GM10266 (cell line): ENCODE results near the gene C1orf52.

ENCODE experiments used
- DNase-seq: peaks from one replicate; pipeline ENCODE4 v3.0.0; 2012; ENCODE audit errors: extremely low spot score
- TF ChIP-seq, protein P1 (sequence below): IDR thresholded peaks from 2 replicates; pipeline ENCODE4 v1.5.1; 2012; ENCODE audit warnings: mild to moderate bottlenecking, low read depth; ENCODE audit not compliant: control insufficient read depth, insufficient read depth; ENCODE audit errors: missing control alignments

Gene C1orf52

DNA sequence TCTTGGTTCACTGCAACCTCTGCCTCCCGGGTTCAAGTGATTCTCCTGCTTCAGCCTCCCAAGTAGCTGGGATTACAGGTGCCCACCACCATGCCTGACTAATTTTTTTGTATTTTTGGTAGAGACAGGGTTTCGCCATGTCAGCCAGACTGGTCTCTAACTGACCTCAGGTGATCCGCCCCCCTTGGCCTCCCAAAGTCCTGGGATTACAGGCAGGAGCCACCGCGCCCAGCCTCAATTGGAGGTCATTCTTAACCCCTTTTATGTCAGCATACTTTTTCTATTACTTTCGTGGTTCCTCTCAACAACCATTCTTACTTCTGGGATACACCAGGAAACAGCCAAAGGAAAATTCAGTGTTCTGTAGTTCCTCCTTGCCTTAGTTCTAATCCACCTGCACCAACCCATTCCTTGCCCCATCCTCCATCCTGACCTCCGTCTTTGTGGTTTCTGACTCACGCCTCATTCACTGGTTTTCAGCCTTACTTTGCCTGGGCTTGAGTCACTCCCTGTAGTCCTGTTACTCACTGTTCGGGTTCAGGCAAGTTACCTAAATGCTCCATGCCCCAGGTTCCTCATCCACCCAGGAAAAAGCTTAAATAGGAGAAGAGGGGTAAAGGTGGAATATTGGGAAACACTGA, 29.9 kb upstream of the C1orf52 start:
- TF ChIP-seq, protein P1, sequence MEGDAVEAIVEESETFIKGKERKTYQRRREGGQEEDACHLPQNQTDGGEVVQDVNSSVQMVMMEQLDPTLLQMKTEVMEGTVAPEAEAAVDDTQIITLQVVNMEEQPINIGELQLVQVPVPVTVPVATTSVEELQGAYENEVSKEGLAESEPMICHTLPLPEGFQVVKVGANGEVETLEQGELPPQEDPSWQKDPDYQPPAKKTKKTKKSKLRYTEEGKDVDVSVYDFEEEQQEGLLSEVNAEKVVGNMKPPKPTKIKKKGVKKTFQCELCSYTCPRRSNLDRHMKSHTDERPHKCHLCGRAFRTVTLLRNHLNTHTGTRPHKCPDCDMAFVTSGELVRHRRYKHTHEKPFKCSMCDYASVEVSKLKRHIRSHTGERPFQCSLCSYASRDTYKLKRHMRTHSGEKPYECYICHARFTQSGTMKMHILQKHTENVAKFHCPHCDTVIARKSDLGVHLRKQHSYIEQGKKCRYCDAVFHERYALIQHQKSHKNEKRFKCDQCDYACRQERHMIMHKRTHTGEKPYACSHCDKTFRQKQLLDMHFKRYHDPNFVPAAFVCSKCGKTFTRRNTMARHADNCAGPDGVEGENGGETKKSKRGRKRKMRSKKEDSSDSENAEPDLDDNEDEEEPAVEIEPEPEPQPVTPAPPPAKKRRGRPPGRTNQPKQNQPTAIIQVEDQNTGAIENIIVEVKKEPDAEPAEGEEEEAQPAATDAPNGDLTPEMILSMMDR: no peak
- no peak for DNase-seq

DNA sequence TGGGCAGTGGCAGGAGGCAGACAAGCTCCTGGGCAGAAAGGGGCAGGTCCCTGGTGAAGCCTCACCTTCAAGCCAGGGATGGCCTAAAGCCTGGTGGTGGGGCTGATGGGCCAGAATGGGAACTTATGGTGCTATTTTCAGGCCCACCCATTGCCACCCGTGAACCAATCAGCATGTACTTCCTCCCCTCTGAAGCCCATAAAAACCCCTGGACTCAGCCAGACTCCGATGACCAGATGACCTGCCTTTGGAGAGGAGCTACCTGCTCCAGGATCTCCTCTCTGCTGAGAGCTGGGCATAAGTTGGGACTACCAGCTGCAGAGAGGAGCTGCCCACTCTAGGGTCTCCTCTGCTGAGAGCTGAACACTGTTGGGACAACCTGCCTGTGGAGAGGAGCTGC, 24.7 kb upstream of the C1orf52 start:
- no peak for DNase-seq
- TF ChIP-seq, protein P1: no peak

DNA sequence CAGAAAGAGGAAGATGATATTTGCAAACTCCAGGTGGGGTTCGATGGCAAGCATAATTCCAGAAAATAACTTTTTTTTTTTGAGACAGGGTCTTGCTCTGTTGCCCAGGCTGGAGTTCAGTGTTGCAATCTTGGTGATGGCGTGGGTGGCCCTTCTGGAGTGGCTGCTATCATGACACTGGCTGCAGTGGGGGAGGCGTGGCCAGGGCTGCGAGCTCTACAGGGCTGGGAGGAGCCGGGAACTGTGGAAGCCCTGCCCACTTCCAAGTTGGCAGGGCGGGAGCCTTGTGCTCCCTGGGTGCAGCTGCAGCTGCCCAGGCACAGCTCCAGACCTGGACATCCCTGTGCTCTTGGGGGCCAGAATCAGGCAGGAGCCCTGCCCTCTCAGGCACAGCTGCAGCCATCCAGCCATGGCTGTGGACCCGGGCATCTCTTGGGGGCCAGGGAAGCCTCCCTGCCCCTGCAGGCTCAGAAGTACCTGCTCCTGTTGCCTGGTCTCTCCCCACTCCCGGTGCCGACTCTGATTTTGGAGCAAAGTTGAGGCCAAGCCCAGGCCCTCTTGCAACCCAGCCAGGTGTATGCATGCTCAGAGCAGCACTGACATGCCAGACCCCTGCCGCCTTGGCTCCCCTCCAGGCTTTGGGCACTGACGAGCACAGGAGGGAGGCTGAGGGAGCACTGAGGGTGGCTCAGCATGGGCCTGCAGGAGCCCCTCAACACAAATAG, 24.2 kb upstream of the C1orf52 start:
- TF ChIP-seq, protein P1: no peak
- no peak for DNase-seq

DNA sequence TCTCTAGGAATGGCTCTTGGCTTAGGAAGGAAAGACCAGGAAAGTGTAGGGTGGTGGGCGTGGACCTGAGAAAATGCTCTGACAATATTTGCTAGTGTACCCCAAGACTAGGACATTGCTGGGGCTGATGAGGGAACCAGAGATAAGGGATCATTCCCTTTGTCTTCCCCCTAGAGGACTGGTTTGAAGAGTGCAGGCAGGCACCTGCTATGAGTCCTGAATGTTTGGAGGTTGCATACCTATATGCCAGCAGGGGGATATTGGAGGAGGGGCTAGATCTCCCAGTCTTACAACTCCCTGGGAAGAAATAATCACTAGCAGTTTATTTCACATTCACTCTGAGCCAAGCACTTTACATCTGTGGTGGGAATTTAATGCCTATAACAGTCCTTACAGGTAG, 23.0 kb upstream of the C1orf52 start:
- no peak for DNase-seq
- TF ChIP-seq, protein P1: no peak

DNA sequence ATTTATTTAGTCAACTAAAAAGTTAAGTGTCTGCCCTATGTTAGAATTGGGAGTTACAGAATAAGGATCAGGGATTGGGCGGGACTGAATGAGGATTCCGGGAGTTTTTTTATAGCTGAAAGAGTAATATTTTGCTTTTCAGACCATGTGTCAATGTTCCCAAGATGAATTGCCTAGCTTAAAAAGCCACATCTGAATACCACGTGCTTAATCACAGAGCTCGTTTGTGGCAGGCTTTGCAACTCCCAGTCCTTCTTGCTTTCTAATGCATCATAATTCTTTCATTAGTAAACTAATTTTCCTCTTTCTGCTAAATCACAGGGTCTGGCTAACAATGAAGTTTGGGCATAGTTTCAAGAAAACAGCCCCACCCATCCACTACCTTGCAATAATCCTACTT, 21.2 kb upstream of the C1orf52 start:
- TF ChIP-seq, protein P1: no peak
- no peak for DNase-seq

DNA sequence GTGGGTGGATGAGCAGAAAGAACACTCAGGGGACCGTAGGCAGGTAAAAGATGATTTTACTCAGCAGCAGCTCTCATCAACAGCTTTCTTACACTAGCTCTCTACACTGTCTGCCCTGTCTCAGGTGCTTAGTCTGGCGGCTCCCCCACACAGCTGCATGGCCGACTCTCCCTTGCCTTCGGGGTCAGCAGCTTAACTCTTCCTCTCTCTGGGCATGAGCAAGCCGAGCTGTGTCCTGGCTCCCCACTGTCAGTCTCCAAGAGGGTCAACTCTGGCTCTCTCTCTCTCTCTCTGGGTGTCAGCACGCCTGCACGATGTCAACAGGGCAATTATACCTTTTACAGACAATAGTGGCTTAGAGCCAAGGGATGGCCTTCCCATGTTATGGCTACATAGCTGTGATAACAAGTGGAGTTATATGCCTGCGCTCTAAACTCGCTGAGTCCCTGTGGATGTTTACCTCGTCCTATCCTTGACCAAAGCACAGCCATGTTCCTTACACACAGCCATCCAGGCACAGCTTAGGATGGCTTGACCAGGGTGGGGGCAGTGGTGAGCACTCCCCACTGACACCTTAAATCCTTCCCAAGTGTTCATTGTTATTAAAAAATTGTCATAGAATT, 20.1 kb upstream of the C1orf52 start:
- TF ChIP-seq, protein P1: no peak
- no peak for DNase-seq

DNA sequence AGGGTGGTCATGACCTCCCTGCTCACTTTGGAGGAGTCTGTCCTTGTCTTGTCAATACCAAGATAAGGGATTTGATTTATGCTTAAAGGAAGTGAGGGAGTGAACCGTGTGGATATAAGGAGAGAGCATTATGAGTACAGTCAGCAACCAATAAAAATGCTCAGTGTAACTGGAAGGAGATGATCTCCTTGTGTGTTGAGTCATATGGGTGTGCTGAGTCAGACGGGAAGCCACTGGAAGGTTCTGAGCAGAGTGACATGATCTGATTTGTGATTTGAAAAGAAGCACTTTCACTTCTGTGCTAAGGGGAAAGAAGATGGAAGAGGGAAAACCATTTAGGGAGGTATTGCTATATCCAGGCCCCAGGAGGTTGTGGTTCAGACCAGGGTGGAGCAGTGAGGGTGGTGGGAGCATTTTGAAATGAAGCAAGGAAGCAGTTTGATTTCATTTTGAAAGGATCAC, 19.4 kb upstream of the C1orf52 start:
- TF ChIP-seq, protein P1: no peak
- peak; percentile 40 for DNase-seq
